Neural progenitor cell (in vitro differentiated cells): ENCODE data around the gene TMSB10. TPM values are rescaled to one million over a fixed set of nuclear protein-coding genes. Genes with fewer than 3 reads are reported as not detected.
"Not testable (repeated sequence)": the region's sequence is repeated elsewhere in the genome, so short reads cannot be mapped to it uniquely, and the experiment has no call there.

Experiments
- DNase-seq: peaks from one replicate; pipeline ENCODE4 v3.0.0-alpha.2; 2016; ENCODE audit warnings: low spot score
- H2AFZ ChIP-seq: fragments of 200-600 bp; sonication (generic); replicated peaks from 2 replicates; pipeline ENCODE4 v1.6.1; 2016; ENCODE audit warnings: antibody characterized with exemption
- H3F3A ChIP-seq: fragments of 200-600 bp; sonication (generic); 2 replicates; pipeline ENCODE4 v1.6.1; 2016; ENCODE audit warnings: antibody characterized with exemption, low read depth
- H3K27ac ChIP-seq: fragments of 200-600 bp; sonication (generic); 2 replicates; pipeline ENCODE4 v1.5.1; 2016; ENCODE audit warnings: mild to moderate bottlenecking
- H3K27me3 ChIP-seq: fragments of 200-600 bp; sonication (generic); 2 replicates; pipeline ENCODE4 v1.6.1; 2016; ENCODE audit warnings: mild to moderate bottlenecking, moderate library complexity
- H3K36me3 ChIP-seq: fragments of 200-600 bp; sonication (generic); 2 replicates; pipeline ENCODE4 v1.5.1; 2016
- H3K4me1 ChIP-seq: fragments of 200-600 bp; sonication (generic); 2 replicates; pipeline ENCODE4 v1.6.1; 2016; ENCODE audit warnings: mixed run types
- H3K4me2 ChIP-seq: fragments of 200-600 bp; sonication (generic); 2 replicates; pipeline ENCODE4 v1.6.1; 2016
- H3K4me3 ChIP-seq: fragments of 200-600 bp; sonication (generic); 2 replicates; pipeline ENCODE4 v1.5.1; 2016
- H3K79me2 ChIP-seq: fragments of 200-600 bp; sonication (generic); 2 replicates; pipeline ENCODE4 v1.6.1; 2016; ENCODE audit warnings: low read depth
- H3K9ac ChIP-seq: fragments of 200-600 bp; sonication (generic); 2 replicates; pipeline ENCODE4 v1.6.1; 2016
- H3K9me3 ChIP-seq: fragments of 200-600 bp; sonication (generic); 2 replicates; pipeline ENCODE4 v1.5.1; 2016; ENCODE audit warnings: low read depth
- H4K20me1 ChIP-seq: fragments of 200-600 bp; sonication (generic); 2 replicates; pipeline ENCODE4 v1.6.1; 2016; ENCODE audit warnings: low read depth
- H3K27ac Mint-ChIP-seq: 3 replicates; pipeline ENCODE4 v1.8.0; 2021; ENCODE audit warnings: mixed read lengths
- H3K27me3 Mint-ChIP-seq: 2 replicates; pipeline ENCODE4 v1.8.0; 2022; ENCODE audit warnings: low read depth, mild to moderate bottlenecking, inconsistent platforms, moderate library complexity, mixed read lengths; ENCODE audit not compliant: insufficient read depth
- H3K36me3 Mint-ChIP-seq: 3 replicates; pipeline ENCODE4 v1.8.0; 2021; ENCODE audit warnings: mixed read lengths
- H3K4me1 Mint-ChIP-seq: 3 replicates; pipeline ENCODE4 v1.8.0; 2021; ENCODE audit warnings: mixed read lengths
- H3K4me3 Mint-ChIP-seq: 3 replicates; pipeline ENCODE4 v1.8.0; 2021; ENCODE audit warnings: mild to moderate bottlenecking, moderate library complexity, mixed read lengths
- H3K9me3 Mint-ChIP-seq: 3 replicates; pipeline ENCODE4 v1.8.0; 2020; ENCODE audit warnings: mixed read lengths
- CTCF ChIP-seq: fragments of 200-600 bp; sonication (generic); IDR thresholded peaks from 2 replicates; pipeline ENCODE4 v1.5.1; 2017; ENCODE audit warnings: antibody characterized with exemption, mild to moderate bottlenecking
- EZH2 ChIP-seq: fragments of 200-600 bp; sonication (generic); IDR thresholded peaks from 2 replicates; pipeline ENCODE4 v1.6.1; 2017; ENCODE audit warnings: antibody characterized with exemption, mild to moderate bottlenecking, moderate library complexity
- EZH2phosphoT487 ChIP-seq: fragments of 200-600 bp; sonication (generic); IDR thresholded peaks from 2 replicates; pipeline ENCODE4 v1.6.1; 2017; ENCODE audit warnings: antibody characterized with exemption
- total RNA-seq: library from RNA; depleted of rRNA; stranded (reverse); fragments of >200 nt; gene quantifications from 2 replicates; pipeline ENCODE4 v1.2.3, GENCODE V29; 2015; ENCODE audit warnings: low replicate concordance

The TMSB10 gene
- total RNA-seq, 1 donor from 2014 or later: 2,248 TPM

- Histone ChIP-seq H3K9ac (no peak overlapping the region), H3K27ac (no peak overlapping the region), H4K20me1 (no peaks in the 10 kb centered on the region), H3K9me3 (no peaks in the 10 kb centered on the region), H3K36me3 (no peaks in the 10 kb centered on the region), H3K27me3 (peaks cover 40% of the 10 kb centered on the region), H2AFZ (no peak overlapping the region), H3K4me3 (no peak overlapping the region), H3K4me1 (no peaks in the 10 kb centered on the region), H3K4me2 (no peak overlapping the region), H3K79me2 (no peaks in the 10 kb centered on the region), H3F3A (peaks cover 5% of the 10 kb centered on the region)
- no peak for TF ChIP-seq EZH2
- TF ChIP-seq EZH2phosphoT487: no peak
- TF ChIP-seq CTCF: no peak
- Mint-ChIP-seq H3K4me1 (no peaks in the 10 kb centered on the region), H3K27ac (no peak overlapping the region), H3K36me3 (no peaks in the 10 kb centered on the region), H3K4me3 (no peak overlapping the region), H3K9me3 (no peaks in the 10 kb centered on the region), H3K27me3 (peaks cover 27% of the 10 kb centered on the region)
- DNase-seq: no peak
Observed at GRCh38 chr2:84874381-84875212, 30.9 kb upstream of the TMSB10 start.

GRCh38 chr2:84875213-84875560, 30.3 kb upstream of the TMSB10 start:
- Mint-ChIP-seq H3K27me3 (peaks cover 32% of the 10 kb centered on the region), H3K27ac (no peak overlapping the region), H3K9me3 (no peaks in the 10 kb centered on the region), H3K4me1 (peaks cover 3% of the 10 kb centered on the region), H3K36me3 (no peaks in the 10 kb centered on the region), H3K4me3 (no peak overlapping the region)
- Histone ChIP-seq H3K79me2 (no peaks in the 10 kb centered on the region), H3K27me3 (peaks cover 46% of the 10 kb centered on the region), H3K4me3 (no peak overlapping the region), H2AFZ (no peak overlapping the region), H4K20me1 (peaks cover 4% of the 10 kb centered on the region), H3K4me2 (no peak overlapping the region), H3F3A (peaks cover 6% of the 10 kb centered on the region), H3K27ac (no peak overlapping the region), H3K9ac (no peak overlapping the region), H3K36me3 (no peaks in the 10 kb centered on the region), H3K9me3 (no peaks in the 10 kb centered on the region), H3K4me1 (peaks cover 4% of the 10 kb centered on the region)
- DNase-seq: no peak
- TF ChIP-seq EZH2phosphoT487: no peak

GRCh38 chr2:84875619-84876018, 29.8 kb upstream of the TMSB10 start:
- peaks cover 35% of the 10 kb centered on the region for H3K27me3 Mint-ChIP-seq
- DNase-seq, H4K20me1 ChIP-seq, H3K4me1 ChIP-seq, H3K9me3 ChIP-seq, H3K27ac ChIP-seq, H3K9ac ChIP-seq, H3F3A ChIP-seq, H3K27ac Mint-ChIP-seq, H3K36me3 ChIP-seq, H3K4me1 Mint-ChIP-seq, H3K4me3 ChIP-seq, H3K9me3 Mint-ChIP-seq, H3K79me2 ChIP-seq, H3K4me3 Mint-ChIP-seq, H3K4me2 ChIP-seq, H3K36me3 Mint-ChIP-seq, H2AFZ ChIP-seq: not testable (repeated sequence)
- peaks cover 50% of the 10 kb centered on the region for H3K27me3 ChIP-seq

- Histone ChIP-seq H3K79me2 (no peaks in the 10 kb centered on the region), H3K36me3 (no peaks in the 10 kb centered on the region), H3F3A (peaks cover 8% of the 10 kb centered on the region), H3K4me2 (no peak overlapping the region), H2AFZ (no peak overlapping the region), H3K9ac (no peak overlapping the region), H3K4me3 (no peak overlapping the region), H3K9me3 (no peaks in the 10 kb centered on the region), H4K20me1 (peaks cover 6% of the 10 kb centered on the region), H3K4me1 (peaks cover 11% of the 10 kb centered on the region), H3K27me3 (peaks cover 58% of the 10 kb centered on the region), H3K27ac (no peak overlapping the region)
- Mint-ChIP-seq H3K36me3 (no peaks in the 10 kb centered on the region), H3K9me3 (no peaks in the 10 kb centered on the region), H3K27me3 (peaks cover 38% of the 10 kb centered on the region), H3K4me3 (no peak overlapping the region), H3K4me1 (peaks cover 9% of the 10 kb centered on the region), H3K27ac (no peak overlapping the region)
- no peak for TF ChIP-seq EZH2
- TF ChIP-seq EZH2phosphoT487: no peak
- TF ChIP-seq CTCF: no peak
- no peak for DNase-seq
Observed at GRCh38 chr2:84876369-84876768, 29.1 kb upstream of the TMSB10 start.
